Activated T-helper 17 cell treated with anti-CD3 and anti-CD28 coated beads, Interleukin-2, amount 50 U/mL, for 72 hours (primary cell): ENCODE results near the gene NR2C2. TPM values are rescaled to one million over a fixed set of nuclear protein-coding genes. Genes with fewer than 3 reads are reported as not detected.
"Not testable (repeated sequence)": the region's sequence is repeated elsewhere in the genome, so short reads cannot be mapped to it uniquely, and the experiment has no call there.

Experiments used
- ATAC-seq: fragments of 150-1000 bp; cut with Tn5 transposase; replicated peaks from 2 replicates; pipeline ENCODE4 v1.10.0; 2021; ENCODE audit warnings: mild to moderate bottlenecking, moderate library complexity
- H3K27ac Mint-ChIP-seq: one replicate; pipeline ENCODE4 v1.8.0; 2022; ENCODE audit warnings: mixed read lengths
- H3K27me3 Mint-ChIP-seq: one replicate; pipeline ENCODE4 v1.8.0; 2022; ENCODE audit warnings: mixed read lengths
- H3K36me3 Mint-ChIP-seq: one replicate; pipeline ENCODE4 v1.8.0; 2022; ENCODE audit warnings: low read depth, mild to moderate bottlenecking, mixed read lengths
- H3K4me1 Mint-ChIP-seq: one replicate; pipeline ENCODE4 v1.8.0; 2022; ENCODE audit warnings: mixed read lengths
- H3K4me3 Mint-ChIP-seq: one replicate; pipeline ENCODE4 v1.8.0; 2022; ENCODE audit warnings: mild to moderate bottlenecking, mixed read lengths
- H3K9me3 Mint-ChIP-seq: one replicate; pipeline ENCODE4 v1.8.0; 2022; ENCODE audit warnings: mixed read lengths
- total RNA-seq, 2 donors: library from RNA; stranded (reverse); gene quantifications; one replicate each; pipeline ENCODE4 v1.2.3, GENCODE V29; 2022

Gene NR2C2
- 10 to 100 TPM; 45.4 to 50.6 TPM for total RNA-seq

- Mint-ChIP-seq H3K27me3 (no peaks in the 10 kb centered on the region), H3K4me3 (peak within 1 kb of the TSS; percentile 98), H3K27ac (peak within 1 kb of the TSS; percentile 100), H3K36me3 (peaks cover 63% of the 10 kb centered on the region), H3K4me1 (peaks cover 16% of the 10 kb centered on the region), H3K9me3 (no peaks in the 10 kb centered on the region)
- peak; percentile 74 for ATAC-seq
Measured at GRCh38 chr3:14947100-14947885, at the start of gene NR2C2. TSS of gene NR2C2 (plus strand) at chr3:14947583. CDS start at chr3:15003915, 56,332 bp downstream.

DNA sequence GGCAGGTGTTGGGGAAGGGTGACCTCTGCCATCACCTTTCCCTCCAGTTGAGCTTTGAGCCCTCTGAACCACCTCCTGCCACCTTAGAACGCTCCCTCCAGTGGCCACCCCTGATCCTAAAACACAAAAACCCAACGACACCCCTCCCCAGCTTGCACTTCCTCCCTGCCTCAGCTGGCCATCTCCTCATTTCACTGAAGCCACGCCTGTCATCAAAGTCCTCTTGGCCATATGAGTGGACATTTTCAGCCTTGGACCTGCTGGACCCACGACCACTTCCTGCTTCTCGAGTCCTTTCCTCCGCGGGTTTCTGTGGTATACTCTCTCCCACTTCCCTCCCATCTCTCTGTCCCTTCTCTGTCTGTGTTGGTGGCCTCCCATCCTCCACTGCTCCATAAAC lies 48.5 kb upstream of the NR2C2 start:
- Mint-ChIP-seq H3K4me3 (no peak overlapping the region), H3K27ac (no peak overlapping the region), H3K4me1 (no peaks in the 10 kb centered on the region), H3K27me3 (peaks cover 11% of the 10 kb centered on the region), H3K9me3 (no peaks in the 10 kb centered on the region), H3K36me3 (no peaks in the 10 kb centered on the region)
- no peak for ATAC-seq

DNA sequence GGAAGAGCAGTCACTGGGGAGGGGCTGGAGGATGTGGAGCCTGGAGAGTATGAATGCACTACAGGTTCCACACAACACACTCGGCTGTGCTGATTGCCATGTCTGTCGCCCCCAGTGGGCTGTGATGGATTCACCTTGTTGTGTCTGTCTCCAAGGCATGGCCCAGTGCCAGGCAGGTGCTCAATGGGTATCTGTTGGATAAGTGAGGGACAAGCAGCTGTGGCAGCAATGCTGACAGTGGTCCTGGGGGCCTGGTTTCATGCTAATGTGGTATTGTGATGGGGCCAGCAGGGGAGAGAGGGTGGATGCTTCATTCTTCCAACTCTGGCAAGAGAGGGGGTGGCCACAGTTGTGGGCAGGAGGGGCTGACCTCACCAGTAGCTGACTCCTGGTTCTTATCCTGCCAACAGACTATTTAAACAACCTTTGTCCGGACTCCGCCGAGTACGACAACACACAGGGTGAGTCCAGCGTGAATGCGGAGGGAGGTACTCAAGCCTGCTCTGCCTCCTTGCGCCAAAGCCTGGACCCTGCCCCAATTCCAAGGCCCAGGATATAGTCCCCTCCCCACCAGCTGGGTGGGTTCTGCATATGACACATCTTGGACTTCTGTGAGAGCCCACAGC lies 47.3 kb upstream of the NR2C2 start:
- no peak for ATAC-seq
- H3K4me1 Mint-ChIP-seq: no peaks in the 10 kb centered on the region
- H3K4me3 Mint-ChIP-seq: no peak overlapping the region
- no peak overlapping the region for H3K27ac Mint-ChIP-seq
- H3K36me3 Mint-ChIP-seq: no peaks in the 10 kb centered on the region
- peaks cover 13% of the 10 kb centered on the region for H3K27me3 Mint-ChIP-seq
- peaks cover 2% of the 10 kb centered on the region for H3K9me3 Mint-ChIP-seq

GRCh38 chr3:14900881-14901873 lies 46.2 kb upstream of the NR2C2 start:
- no peak for ATAC-seq
- no peak overlapping the region for H3K27ac Mint-ChIP-seq
- H3K9me3 Mint-ChIP-seq: peaks cover 8% of the 10 kb centered on the region
- H3K4me3 Mint-ChIP-seq: no peak overlapping the region
- H3K4me1 Mint-ChIP-seq: no peaks in the 10 kb centered on the region
- H3K36me3 Mint-ChIP-seq: no peaks in the 10 kb centered on the region
- H3K27me3 Mint-ChIP-seq: peaks cover 15% of the 10 kb centered on the region

- Mint-ChIP-seq H3K27me3 (peaks cover 10% of the 10 kb centered on the region), H3K27ac (no peak overlapping the region), H3K4me3 (no peak overlapping the region), H3K36me3 (no peaks in the 10 kb centered on the region), H3K9me3 (peaks cover 8% of the 10 kb centered on the region), H3K4me1 (no peaks in the 10 kb centered on the region)
- ATAC-seq: no peak
Measured at GRCh38 chr3:14902719-14903118, 44.7 kb upstream of the NR2C2 start.

- not testable (repeated sequence) for H3K36me3 Mint-ChIP-seq, H3K27ac Mint-ChIP-seq, H3K27me3 Mint-ChIP-seq, ATAC-seq, H3K4me1 Mint-ChIP-seq, H3K4me3 Mint-ChIP-seq, H3K9me3 Mint-ChIP-seq
Measured at GRCh38 chr3:14903501-14903900, 43.9 kb upstream of the NR2C2 start.

DNA sequence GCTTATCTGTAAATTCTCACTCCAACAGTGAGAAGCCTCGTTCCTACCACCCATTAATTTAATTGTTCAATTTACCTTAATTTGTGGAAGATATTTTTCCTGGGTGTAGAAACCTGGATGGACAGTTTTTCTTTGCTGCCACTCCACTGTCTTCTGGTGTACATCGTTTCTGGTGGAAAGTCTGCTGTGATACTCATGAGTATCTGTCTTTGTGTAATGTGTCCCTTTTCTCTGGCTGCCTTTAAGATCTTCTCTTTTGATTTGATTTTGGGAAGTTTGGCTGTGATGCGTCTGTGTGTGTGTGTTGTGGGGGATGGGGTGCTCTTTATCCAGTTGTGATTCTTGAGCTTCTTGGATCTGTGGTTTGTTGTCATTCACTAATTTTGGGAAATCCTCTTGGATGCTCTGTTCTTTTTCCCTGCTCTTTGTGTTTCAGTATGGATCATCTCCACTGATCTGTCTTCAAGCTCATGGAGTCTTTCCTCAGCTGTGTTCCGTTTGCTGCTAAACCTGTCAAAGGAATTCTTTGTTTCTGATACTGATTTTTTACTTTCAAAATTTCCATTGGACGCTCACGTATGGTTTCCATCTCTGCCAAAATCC lies 42.2 kb upstream of the NR2C2 start:
- H3K36me3 Mint-ChIP-seq: no peaks in the 10 kb centered on the region
- no peaks in the 10 kb centered on the region for H3K4me1 Mint-ChIP-seq
- ATAC-seq: no peak
- no peak overlapping the region for H3K4me3 Mint-ChIP-seq
- H3K27me3 Mint-ChIP-seq: peaks cover 8% of the 10 kb centered on the region
- no peak overlapping the region for H3K27ac Mint-ChIP-seq
- H3K9me3 Mint-ChIP-seq: peaks cover 8% of the 10 kb centered on the region

GRCh38 chr3:14906355-14906971 lies 40.9 kb upstream of the NR2C2 start:
- H3K4me1 Mint-ChIP-seq: no peaks in the 10 kb centered on the region
- no peaks in the 10 kb centered on the region for H3K36me3 Mint-ChIP-seq
- ATAC-seq: no peak
- H3K27ac Mint-ChIP-seq: no peak overlapping the region
- H3K27me3 Mint-ChIP-seq: peaks cover 8% of the 10 kb centered on the region
- H3K4me3 Mint-ChIP-seq: no peak overlapping the region
- peaks cover 8% of the 10 kb centered on the region for H3K9me3 Mint-ChIP-seq

DNA sequence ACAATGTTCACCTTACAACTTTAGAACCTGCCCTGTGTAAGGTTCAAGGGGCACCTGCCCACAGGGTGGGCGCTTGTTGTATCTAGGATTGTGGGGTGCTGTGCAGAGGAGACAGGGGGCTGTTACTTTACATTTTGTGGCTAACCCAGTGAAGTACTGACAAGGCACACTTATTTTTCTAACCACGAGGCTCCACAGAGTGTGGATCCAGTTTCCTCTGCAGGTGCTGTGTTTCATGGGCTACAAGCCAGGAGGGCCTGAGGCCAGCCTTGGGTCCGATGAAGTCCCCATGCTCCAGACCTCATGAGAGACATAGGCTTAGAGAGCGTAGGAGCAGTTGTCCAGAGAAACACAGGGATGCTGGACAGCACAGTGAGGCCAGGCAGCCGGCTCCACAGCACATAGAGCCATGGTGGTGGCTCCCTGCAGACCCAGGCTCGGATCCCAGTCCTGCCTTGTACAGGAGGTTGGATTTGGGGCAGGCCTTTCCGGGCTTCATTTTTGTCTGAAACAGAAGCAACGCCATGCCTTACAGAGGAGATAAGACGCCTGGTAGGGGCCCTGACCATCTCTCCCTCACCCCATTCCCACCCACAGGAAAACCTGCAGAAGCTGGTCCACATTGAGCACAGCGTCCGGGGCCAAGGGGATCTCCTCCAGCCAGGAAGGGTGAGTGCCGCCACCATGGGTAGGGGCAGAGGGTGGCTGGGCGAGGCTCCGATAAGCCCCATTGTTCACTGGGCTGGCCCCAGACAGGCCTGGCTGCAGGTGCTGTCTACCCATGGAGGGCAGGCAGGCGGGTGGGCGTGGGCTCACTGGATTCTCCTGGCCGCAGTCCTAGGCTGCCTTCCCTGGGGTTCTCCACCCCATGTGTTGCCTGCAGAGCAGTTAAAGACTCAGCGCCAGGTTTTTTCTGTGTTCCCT lies 40.1 kb upstream of the NR2C2 start:
- H3K9me3 Mint-ChIP-seq: peaks cover 8% of the 10 kb centered on the region
- no peak for ATAC-seq
- no peaks in the 10 kb centered on the region for H3K4me1 Mint-ChIP-seq
- peaks cover 8% of the 10 kb centered on the region for H3K27me3 Mint-ChIP-seq
- H3K4me3 Mint-ChIP-seq: no peak overlapping the region
- H3K27ac Mint-ChIP-seq: no peak overlapping the region
- no peaks in the 10 kb centered on the region for H3K36me3 Mint-ChIP-seq

GRCh38 chr3:14909250-14909649 lies 38.1 kb upstream of the NR2C2 start:
- Mint-ChIP-seq H3K9me3 (peaks cover 8% of the 10 kb centered on the region), H3K4me1 (no peaks in the 10 kb centered on the region), H3K27ac (no peak overlapping the region), H3K4me3 (no peak overlapping the region), H3K36me3 (no peaks in the 10 kb centered on the region), H3K27me3 (peaks cover 8% of the 10 kb centered on the region)
- ATAC-seq: no peak

GRCh38 chr3:14911651-14912050 lies 35.7 kb upstream of the NR2C2 start:
- Mint-ChIP-seq H3K27me3 (peaks cover 4% of the 10 kb centered on the region), H3K4me1 (no peaks in the 10 kb centered on the region), H3K36me3 (no peaks in the 10 kb centered on the region), H3K27ac (no peak overlapping the region), H3K9me3 (no peaks in the 10 kb centered on the region), H3K4me3 (no peak overlapping the region)
- ATAC-seq: no peak

DNA sequence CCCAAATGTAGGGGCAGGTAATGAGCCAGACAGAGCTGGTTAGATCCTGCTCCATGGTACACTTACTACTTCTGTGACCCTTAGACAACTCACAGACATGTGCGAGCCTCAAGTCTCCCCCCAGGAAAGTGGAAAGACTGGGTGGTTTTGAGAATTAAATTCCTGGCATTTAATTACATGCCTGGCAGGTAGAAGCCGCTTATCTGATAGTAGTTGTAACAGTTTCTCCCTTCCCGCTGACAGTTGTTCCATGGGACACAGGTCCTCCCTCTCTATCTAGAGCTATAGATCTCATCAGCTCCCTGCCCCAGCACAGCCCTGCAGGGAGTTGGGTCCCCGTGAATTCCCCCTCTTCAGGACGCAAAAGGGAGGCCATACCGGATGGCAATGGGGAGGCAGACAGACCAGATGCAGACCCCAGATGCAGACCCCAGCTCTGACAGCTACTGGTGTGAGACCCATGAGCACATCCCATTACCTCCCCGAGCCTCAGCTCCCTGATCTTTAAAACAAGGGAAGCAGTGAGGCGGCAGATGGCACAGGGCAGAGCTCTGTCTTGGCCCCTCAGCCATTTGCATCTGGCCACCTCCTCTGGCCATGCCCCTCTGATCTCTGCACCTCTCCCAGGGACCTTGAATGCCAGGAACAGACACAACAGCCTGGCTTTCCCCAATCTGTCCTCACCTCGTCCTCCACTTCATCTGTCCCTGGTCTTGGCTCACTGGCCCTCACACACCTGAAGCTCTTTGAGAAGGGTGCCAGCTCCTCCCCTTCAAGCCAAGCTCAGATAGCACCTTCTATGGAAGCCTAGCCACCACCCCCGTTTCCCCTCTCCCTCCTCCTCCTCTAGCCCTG lies 34.1 kb upstream of the NR2C2 start:
- Mint-ChIP-seq H3K4me3 (no peak overlapping the region), H3K4me1 (no peaks in the 10 kb centered on the region), H3K27ac (no peak overlapping the region), H3K9me3 (no peaks in the 10 kb centered on the region), H3K27me3 (peaks cover 4% of the 10 kb centered on the region), H3K36me3 (no peaks in the 10 kb centered on the region)
- no peak for ATAC-seq
